HCT116 (cell line): Measurements from ENCODE around the gene FBXO17. TPM values are rescaled to one million over a fixed set of nuclear protein-coding genes. Genes with fewer than 3 reads are reported as not detected.
A peak's percentile ranks its signal among the peaks of the same experiment; 100 is the strongest.

ENCODE experiments used
- ATAC-seq: fragments of 200-7000 bp; cut with Tn5 transposase; 2 replicates; pipeline ENCODE4 v1.9.1; 2020; ENCODE audit warnings: mild to moderate bottlenecking, moderate library complexity
- BruUV-seq: library from RNA; stranded (reverse); fragments of 400-500 nt; replicated peaks from 2 replicates; lab custom pipeline; 2021; lab: Mats Ljungman, UMichigan
- CTCF ChIA-PET: fragments of 300-600 bp; sonication (Branson Sonifier 250); formaldehyde crosslinking; loops from one replicate; lab custom pipeline; 2021; ENCODE audit warnings: antibody characterized with exemption; lab: Charles Lee
- POLR2A ChIA-PET: fragments of 300-600, 350-600 bp; sonication (Branson Sonifier 250); formaldehyde crosslinking; loops from one replicate; lab custom pipeline; 2021; ENCODE audit warnings: antibody characterized with exemption; lab: Charles Lee
- RAD21 ChIA-PET, 2 experiments: fragments of 300-600 bp; sonication (Branson Sonifier 250); formaldehyde crosslinking; loops; one replicate each; lab custom pipeline; 2023; ENCODE audit warnings: low total read pairs in 2 of 2; ENCODE audit not compliant: uncharacterized antibody in 2 of 2, unreplicated experiment in 2 of 2, low non-redundant PET in 1 of 2; lab: Charles Lee
- DNase-seq: peaks from one replicate; pipeline ENCODE4 v3.0.0-alpha.2; 2010; ENCODE audit warnings: low read depth, low spot score
- H2AFZ ChIP-seq: fragments of 200-600 bp; shearing (Covaris generic), sonication (generic); 2 replicates; pipeline ENCODE4 v1.6.1; 2017; ENCODE audit warnings: low read depth, mixed run types, mixed read lengths, antibody characterized with exemption, low read length; ENCODE audit not compliant: poor library complexity, severe bottlenecking
- H3K27ac ChIP-seq: 2 replicates; pipeline ENCODE4 v1.5.1; 2012; ENCODE audit warnings: low read depth, low read length
- H3K27me3 ChIP-seq: fragments of 200-600 bp; sonication (generic); 2 replicates; pipeline ENCODE4 v1.6.1; 2016; ENCODE audit warnings: mixed run types, low read length, mixed read lengths; ENCODE audit not compliant: insufficient read depth
- H3K36me3 ChIP-seq, 2 experiments: fragments of 200-500 bp in 1 of 2; fragments of 200-600 bp in 1 of 2; sonication (Bioruptor generic) in 1 of 2; sonication (generic) in 1 of 2; 2 replicates each; pipeline versions ENCODE4 v1.5.1 to v1.6.1; 2014 to 2016; ENCODE audit warnings: low read length in 2 of 2, inconsistent platforms in 1 of 2, mixed read lengths in 1 of 2, mixed run types in 1 of 2; ENCODE audit not compliant: insufficient read depth in 2 of 2, control insufficient read depth in 1 of 2
- H3K4me1 ChIP-seq, 2 experiments: fragments of 200-600 bp in 1 of 2; sonication (generic) in 1 of 2; 2 replicates each; pipeline versions ENCODE4 v1.5.1 to v1.6.1; 2012 to 2017; ENCODE audit warnings: low read length in 2 of 2, inconsistent platforms in 1 of 2, mild to moderate bottlenecking in 1 of 2, mixed read lengths in 1 of 2, mixed run types in 1 of 2, moderate library complexity in 1 of 2; ENCODE audit not compliant: insufficient read depth in 2 of 2, control insufficient read depth in 1 of 2
- H3K4me2 ChIP-seq: fragments of 200-600 bp; sonication (generic); 2 replicates; pipeline ENCODE4 v1.6.1; 2017; ENCODE audit warnings: mixed run types, low read length, mixed read lengths
- H3K4me3 ChIP-seq, 2 experiments: fragments of 200-600 bp in 1 of 2; sonication (generic) in 1 of 2; replicated peaks in 1 of 2; 2 replicates each; pipeline ENCODE4 v1.5.1; 2011 to 2016; ENCODE audit warnings: low read length in 2 of 2, control low read depth in 1 of 2, low read depth in 1 of 2, mild to moderate bottlenecking in 1 of 2, mixed read lengths in 1 of 2, mixed run types in 1 of 2
- H3K79me2 ChIP-seq: fragments of 200-600 bp; sonication (generic); 2 replicates; pipeline ENCODE4 v1.6.1; 2017; ENCODE audit warnings: mild to moderate bottlenecking, mixed run types, low read length, moderate library complexity, mixed read lengths; ENCODE audit not compliant: insufficient read depth
- H3K9ac ChIP-seq: fragments of 200-600 bp; sonication (generic); 2 replicates; pipeline ENCODE4 v1.6.1; 2016; ENCODE audit warnings: low read length, mixed read lengths
- H3K9me2 ChIP-seq: fragments of 200-600 bp; sonication (generic), shearing (Covaris generic); 2 replicates; pipeline ENCODE4 v1.6.1; 2017; ENCODE audit warnings: mixed run types, mild to moderate bottlenecking, moderate library complexity; ENCODE audit not compliant: insufficient read depth
- H3K9me3 ChIP-seq, 2 experiments: fragments of 200-500 bp in 1 of 2; fragments of 200-600 bp in 1 of 2; sonication (Bioruptor generic) in 1 of 2; sonication (generic) in 1 of 2; 2 replicates each; pipeline ENCODE4 v1.6.1; 2014 to 2017; ENCODE audit warnings: low read length in 2 of 2, mixed read lengths in 2 of 2, inconsistent platforms in 1 of 2, low read depth in 1 of 2, mild to moderate bottlenecking in 1 of 2, mixed run types in 1 of 2, moderate library complexity in 1 of 2; ENCODE audit not compliant: control insufficient read depth in 1 of 2, insufficient read depth in 1 of 2
- H4K20me1 ChIP-seq: fragments of 200-600 bp; sonication (generic), shearing (Covaris generic); 2 replicates; pipeline ENCODE4 v1.6.1; 2017; ENCODE audit warnings: mixed run types, mild to moderate bottlenecking, moderate library complexity; ENCODE audit not compliant: insufficient read depth
- ELF1 ChIP-seq: IDR thresholded peaks from 2 replicates; pipeline ENCODE4 v1.6.1; 2012; ENCODE audit warnings: low read depth, borderline replicate concordance
- SIN3A ChIP-seq: IDR thresholded peaks from 2 replicates; pipeline ENCODE4 v1.6.1; 2012; ENCODE audit warnings: low read depth
- YY1 ChIP-seq: IDR thresholded peaks from 2 replicates; pipeline ENCODE4 v1.6.1; 2011; ENCODE audit warnings: low read length, low read depth, moderate library complexity, mild to moderate bottlenecking; ENCODE audit not compliant: insufficient replicate concordance; ENCODE audit errors: extremely low read depth
- intact Hi-C: fragments of 100-400 bp; cut with micrococcal nuclease; formaldehyde crosslinking; loops from 2 replicates; pipeline ENCODE4 v1.10.0; 2022
- total RNA-seq: library from RNA; stranded (reverse); gene quantifications from one replicate; pipeline ENCODE4 v1.2.1, GENCODE V29; 2021; ENCODE audit not compliant: unreplicated experiment
- TF ChIP-seq, protein P1 (sequence below): IDR thresholded peaks from 2 replicates; pipeline ENCODE4 v1.6.1; 2011; ENCODE audit warnings: mild to moderate bottlenecking, low read length, moderate library complexity; ENCODE audit not compliant: insufficient replicate concordance; ENCODE audit errors: extremely low read depth

Gene FBXO17
- total RNA-seq, 1 experiment from 2014 or later: 18.5 TPM

DNA sequence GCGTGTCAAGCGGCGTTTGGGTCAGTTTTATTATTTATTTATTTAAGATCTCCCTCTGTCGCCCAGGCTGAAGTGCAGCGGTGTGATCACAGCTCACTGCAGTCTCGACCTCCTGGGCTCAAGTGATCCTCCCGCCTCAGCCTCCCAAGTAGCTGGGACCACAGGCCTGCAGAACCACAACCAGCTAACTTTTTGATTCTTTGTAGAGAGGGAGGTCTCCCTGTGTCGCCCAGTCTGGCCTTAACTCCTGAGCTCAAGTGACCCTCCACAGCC, 44.1 kb downstream of the FBXO17 start:
- H3K36me3 ChIP-seq: peaks cover 7 to 25% of the 10 kb centered on the region in 2 experiments
- ATAC-seq (no peak), DNase-seq (no peak)
- H3K4me3 ChIP-seq: peak overlapping the region; percentile 98 to 100
- intact Hi-C loops: loop anchor here (2.0 to 10.0 kb wide), 4 partner anchors 81 to 417 kb away; no protein-coding TSS in a partner anchor
- no peak overlapping the region for H2AFZ ChIP-seq
- TF ChIP-seq SIN3A (no peak), ELF1 (no peak), YY1 (no peak)
- TF ChIP-seq, protein P1, sequence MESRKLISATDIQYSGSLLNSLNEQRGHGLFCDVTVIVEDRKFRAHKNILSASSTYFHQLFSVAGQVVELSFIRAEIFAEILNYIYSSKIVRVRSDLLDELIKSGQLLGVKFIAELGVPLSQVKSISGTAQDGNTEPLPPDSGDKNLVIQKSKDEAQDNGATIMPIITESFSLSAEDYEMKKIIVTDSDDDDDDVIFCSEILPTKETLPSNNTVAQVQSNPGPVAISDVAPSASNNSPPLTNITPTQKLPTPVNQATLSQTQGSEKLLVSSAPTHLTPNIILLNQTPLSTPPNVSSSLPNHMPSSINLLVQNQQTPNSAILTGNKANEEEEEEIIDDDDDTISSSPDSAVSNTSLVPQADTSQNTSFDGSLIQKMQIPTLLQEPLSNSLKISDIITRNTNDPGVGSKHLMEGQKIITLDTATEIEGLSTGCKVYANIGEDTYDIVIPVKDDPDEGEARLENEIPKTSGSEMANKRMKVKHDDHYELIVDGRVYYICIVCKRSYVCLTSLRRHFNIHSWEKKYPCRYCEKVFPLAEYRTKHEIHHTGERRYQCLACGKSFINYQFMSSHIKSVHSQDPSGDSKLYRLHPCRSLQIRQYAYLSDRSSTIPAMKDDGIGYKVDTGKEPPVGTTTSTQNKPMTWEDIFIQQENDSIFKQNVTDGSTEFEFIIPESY: no peak
- TF ChIP-seq, all 23 proteins: peak for 0
- Histone ChIP-seq H3K9me3 (peaks cover 0 to 9% of the 10 kb centered on the region in 2 experiments; a peak in 1 of 4 replicates), H3K4me1 (peaks cover 11 to 20% of the 10 kb centered on the region in 2 experiments; a peak in 3 of 4 replicates), H3K4me2 (peak overlapping the region; percentile 95), H4K20me1 (no peaks in the 10 kb centered on the region), H3K9ac (peak overlapping the region; percentile 99), H3K27me3 (no peaks in the 10 kb centered on the region), H3K27ac (peak overlapping the region; percentile 82), H3K9me2 (no peaks in the 10 kb centered on the region), H3K79me2 (peaks cover 56% of the 10 kb centered on the region)
- CTCF ChIA-PET: interaction anchor here (1.6 to 2.1 kb wide), 3 partner anchors 20 to 528 kb away, joined by 3 to 32 read pairs (median 5); partner anchors contain the start of gene FAM98C
- no TSS peak for BruUV-seq
- POLR2A ChIA-PET: interaction anchor here (2.0 kb wide), 1 partner anchor 82 kb away, joined by 10 read pairs; no protein-coding TSS in a partner anchor
- RAD21 ChIA-PET: interaction anchor here in 1 of 2 experiments (0.7 kb wide), 1 partner anchor 20 kb away, joined by 3 read pairs; no protein-coding TSS in a partner anchor
